AG04450 (cell line): ENCODE results near the gene LAPTM5. TPM values are rescaled to one million over a fixed set of nuclear protein-coding genes. Genes with fewer than 3 reads are reported as not detected.

Experiments
- CTCF ChIA-PET: fragments of 300-600, 350-600 bp; formaldehyde crosslinking; extraction: SDS; loops from one replicate; lab custom pipeline; 2022; ENCODE audit warnings: antibody characterized with exemption, inconsistent platforms; lab: Charles Lee
- POLR2A ChIA-PET: fragments of 350-600 bp; formaldehyde crosslinking; extraction: SDS; loops from one replicate; lab custom pipeline; 2021; ENCODE audit warnings: antibody characterized with exemption, inconsistent platforms; lab: Yijun Ruan, JAX
- DNase-seq: peaks from one replicate; pipeline ENCODE4 v3.0.0-alpha.2; 2011; ENCODE audit warnings: low read depth, low spot score
- H3K27ac ChIP-seq: one replicate; pipeline ENCODE4 v1.5.1; 2012; ENCODE audit warnings: low read depth, low read length, control low read depth
- H3K27me3 ChIP-seq: one replicate; pipeline ENCODE4 v1.6.0; 2012; ENCODE audit warnings: low read length; ENCODE audit not compliant: control insufficient read depth, insufficient read depth
- H3K4me3 ChIP-seq: 2 replicates; pipeline ENCODE4 v1.5.1; 2011; ENCODE audit warnings: mild to moderate bottlenecking, low read depth, low read length, control low read depth
- H3K9me3 ChIP-seq: 2 replicates; pipeline ENCODE4 v1.5.1; 2012; ENCODE audit warnings: low read length; ENCODE audit not compliant: control insufficient read depth, insufficient read depth
- polyA plus RNA-seq: library from polyadenylated mRNA; depleted of rRNA; stranded (reverse); fragments of >200 nt; gene quantifications from 2 replicates; pipeline ENCODE4 v1.2.3, GENCODE V29; 2011
- TF ChIP-seq, protein P1 (sequence below): IDR thresholded peaks from 2 replicates; pipeline ENCODE4 v1.5.1; 2011; ENCODE audit warnings: low read depth, low read length, control low read depth, inconsistent platforms

Gene LAPTM5
- polyA plus RNA-seq, 1 experiment = 0.53 TPM

DNA sequence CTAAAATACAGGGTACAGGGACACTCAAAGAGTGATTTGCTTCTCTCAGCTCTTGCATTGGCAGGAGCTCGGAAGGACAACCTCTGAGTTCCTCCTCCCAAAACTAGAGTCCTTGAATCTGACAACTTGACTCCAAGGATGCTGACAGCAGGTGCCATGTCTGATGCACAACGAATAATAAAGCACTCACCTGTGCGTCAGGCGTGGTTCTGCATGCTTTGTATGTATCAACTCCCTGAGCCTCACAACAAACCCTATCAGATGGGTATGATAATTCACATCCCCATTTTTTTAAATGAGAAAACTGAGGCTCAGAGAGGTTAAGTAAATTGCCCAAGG, 1.4 kb downstream of the LAPTM5 start:
- H3K27me3 ChIP-seq = peaks cover 23% of the 10 kb centered on the region
- TF ChIP-seq, protein P1, sequence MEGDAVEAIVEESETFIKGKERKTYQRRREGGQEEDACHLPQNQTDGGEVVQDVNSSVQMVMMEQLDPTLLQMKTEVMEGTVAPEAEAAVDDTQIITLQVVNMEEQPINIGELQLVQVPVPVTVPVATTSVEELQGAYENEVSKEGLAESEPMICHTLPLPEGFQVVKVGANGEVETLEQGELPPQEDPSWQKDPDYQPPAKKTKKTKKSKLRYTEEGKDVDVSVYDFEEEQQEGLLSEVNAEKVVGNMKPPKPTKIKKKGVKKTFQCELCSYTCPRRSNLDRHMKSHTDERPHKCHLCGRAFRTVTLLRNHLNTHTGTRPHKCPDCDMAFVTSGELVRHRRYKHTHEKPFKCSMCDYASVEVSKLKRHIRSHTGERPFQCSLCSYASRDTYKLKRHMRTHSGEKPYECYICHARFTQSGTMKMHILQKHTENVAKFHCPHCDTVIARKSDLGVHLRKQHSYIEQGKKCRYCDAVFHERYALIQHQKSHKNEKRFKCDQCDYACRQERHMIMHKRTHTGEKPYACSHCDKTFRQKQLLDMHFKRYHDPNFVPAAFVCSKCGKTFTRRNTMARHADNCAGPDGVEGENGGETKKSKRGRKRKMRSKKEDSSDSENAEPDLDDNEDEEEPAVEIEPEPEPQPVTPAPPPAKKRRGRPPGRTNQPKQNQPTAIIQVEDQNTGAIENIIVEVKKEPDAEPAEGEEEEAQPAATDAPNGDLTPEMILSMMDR = no peak
- H3K27ac ChIP-seq = no peak overlapping the region
- ChIA-PET POLR2A (no interaction called here), CTCF (interaction anchor here (0.8 to 3.8 kb wide), 3 partner anchors 12 to 38 kb away, joined by 3 to 18 read pairs (median 5); no protein-coding TSS in a partner anchor)
- DNase-seq = no peak
- H3K9me3 ChIP-seq = peaks cover 7% of the 10 kb centered on the region
- no peak overlapping the region for H3K4me3 ChIP-seq

DNA sequence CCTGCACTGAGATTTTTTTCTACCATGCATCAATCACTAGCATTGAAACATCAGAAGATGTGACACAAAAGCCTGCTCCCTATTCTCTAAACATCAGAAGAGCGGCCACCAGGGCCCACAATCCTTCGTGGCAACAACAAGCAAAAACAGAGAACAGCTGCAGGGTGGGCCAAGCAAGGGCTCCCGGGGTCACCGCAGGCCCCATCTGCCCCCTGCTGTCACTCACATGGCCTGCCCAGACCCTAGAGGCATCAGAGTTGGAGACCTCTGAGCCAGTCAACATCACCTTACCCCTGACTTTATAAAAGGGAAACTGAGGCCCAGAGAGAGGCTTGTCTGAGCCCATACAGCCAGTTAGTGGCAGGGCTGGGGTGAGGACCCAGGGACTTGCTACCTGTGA, 1.8 kb downstream of the LAPTM5 start:
- ChIA-PET POLR2A (no interaction called here), CTCF (interaction anchor here (0.8 to 3.8 kb wide), 3 partner anchors 12 to 37 kb away, joined by 3 to 18 read pairs (median 5); no protein-coding TSS in a partner anchor)
- H3K9me3 ChIP-seq = peaks cover 6% of the 10 kb centered on the region
- H3K4me3 ChIP-seq = no peak overlapping the region
- no peak overlapping the region for H3K27ac ChIP-seq
- H3K27me3 ChIP-seq = peaks cover 23% of the 10 kb centered on the region
- TF ChIP-seq, protein P1 = no peak
- DNase-seq = no peak

GRCh38 chr1:30755334-30755733, 2.2 kb downstream of the LAPTM5 start:
- POLR2A ChIA-PET = no interaction called here
- H3K9me3 ChIP-seq = peaks cover 2% of the 10 kb centered on the region
- CTCF ChIA-PET = interaction anchor here (0.8 to 3.8 kb wide), 6 partner anchors 11 to 47 kb away, joined by 4 to 18 read pairs (median 6); no protein-coding TSS in a partner anchor
- peaks cover 22% of the 10 kb centered on the region for H3K27me3 ChIP-seq
- no peak overlapping the region for H3K4me3 ChIP-seq
- H3K27ac ChIP-seq = no peak overlapping the region
- DNase-seq = no peak
- TF ChIP-seq, protein P1 = no peak

GRCh38 chr1:30754684-30755171, 2.8 kb downstream of the LAPTM5 start:
- Histone ChIP-seq H3K27ac (no peak overlapping the region), H3K27me3 (peaks cover 20% of the 10 kb centered on the region), H3K4me3 (no peak overlapping the region), H3K9me3 (no peaks in the 10 kb centered on the region; the same call in 1 of the 2 replicates)
- DNase-seq = no peak
- CTCF ChIA-PET = interaction anchor here (1.0 to 2.4 kb wide), 5 partner anchors 11 to 174 kb away, joined by 3 to 13 read pairs (median 5); no protein-coding TSS in a partner anchor
- POLR2A ChIA-PET = no interaction called here
- TF ChIP-seq, protein P1 = no peak

GRCh38 chr1:30753660-30754123, 3.9 kb downstream of the LAPTM5 start:
- CTCF ChIA-PET = interaction anchor here (1.0 to 2.4 kb wide), 5 partner anchors 9 to 175 kb away, joined by 3 to 13 read pairs (median 5); no protein-coding TSS in a partner anchor
- POLR2A ChIA-PET = no interaction called here
- DNase-seq = no peak
- Histone ChIP-seq H3K9me3 (no peaks in the 10 kb centered on the region; the same call in 1 of the 2 replicates), H3K4me3 (no peak overlapping the region), H3K27me3 (peaks cover 20% of the 10 kb centered on the region), H3K27ac (no peak overlapping the region)
- TF ChIP-seq, protein P1 = no peak
